Activated CD4-positive, alpha-beta T cell treated with anti-CD3 and anti-CD28 coated beads, Interleukin-10, Interleukin-2, amounts not matched to agents 100 ng/mL and 50 ng/mL, durations not matched to agents 16 hours and 8 hours (primary cell): ENCODE results near the gene FGF14.

Experiments
- DNase-seq: peaks from one replicate; pipeline ENCODE4 v3.0.0-alpha.2; 2020

Gene FGF14

GRCh38 chr13:102361113-102361512 lies 40.7 kb downstream of the FGF14 start:
- no peak for DNase-seq

GRCh38 chr13:102359264-102359663 lies 42.6 kb downstream of the FGF14 start:
- no peak for DNase-seq

GRCh38 chr13:102355251-102355650 lies 46.6 kb downstream of the FGF14 start:
- DNase-seq: no peak

GRCh38 chr13:102354011-102354410 lies 47.8 kb downstream of the FGF14 start:
- DNase-seq: no peak

GRCh38 chr13:102351521-102351920 lies 50.3 kb downstream of the FGF14 start:
- DNase-seq: no peak

GRCh38 chr13:102347490-102347889 lies 54.4 kb downstream of the FGF14 start:
- DNase-seq: no peak

- DNase-seq: no peak
These were observed 55.1 kb downstream of the FGF14 start for GRCh38 chr13:102346769-102347168.

GRCh38 chr13:102344410-102344809 lies 57.4 kb downstream of the FGF14 start:
- no peak for DNase-seq

GRCh38 chr13:102333320-102334198 lies 68.3 kb downstream of the FGF14 start:
- DNase-seq: no peak

- no peak for DNase-seq
These were observed 72.9 kb downstream of the FGF14 start for GRCh38 chr13:102328909-102329308.

GRCh38 chr13:102327119-102327617 lies 74.7 kb downstream of the FGF14 start:
- DNase-seq: no peak

- no peak for DNase-seq
These were observed 75.3 kb downstream of the FGF14 start for GRCh38 chr13:102326381-102327118.

GRCh38 chr13:102325321-102325720 lies 76.5 kb downstream of the FGF14 start:
- no peak for DNase-seq

- DNase-seq: no peak
These were observed 78.3 kb downstream of the FGF14 start for GRCh38 chr13:102323505-102323904.

GRCh38 chr13:102323012-102323411 lies 78.8 kb downstream of the FGF14 start:
- DNase-seq: no peak

GRCh38 chr13:102322211-102322610 lies 79.6 kb downstream of the FGF14 start:
- no peak for DNase-seq

- no peak for DNase-seq
These were observed 83.6 kb downstream of the FGF14 start for GRCh38 chr13:102318233-102318632.

GRCh38 chr13:102317593-102317992 lies 84.3 kb downstream of the FGF14 start:
- no peak for DNase-seq

GRCh38 chr13:102316732-102317131 lies 85.1 kb downstream of the FGF14 start:
- DNase-seq: no peak

GRCh38 chr13:102312841-102313240 lies 89.0 kb downstream of the FGF14 start:
- DNase-seq: no peak

- no peak for DNase-seq
These were observed 89.9 kb downstream of the FGF14 start for GRCh38 chr13:102311901-102312300.

- no peak for DNase-seq
These were observed 90.4 kb downstream of the FGF14 start for GRCh38 chr13:102311419-102311796.

- no peak for DNase-seq
These were observed 91.0 kb downstream of the FGF14 start for GRCh38 chr13:102310691-102311418.
